Neural cell (in vitro differentiated cells): ENCODE results near the gene CEP192.

Experiments
- EZH2 ChIP-seq: fragments of 200-600, 300-800 bp; shearing (Covaris generic), sonication (generic); IDR thresholded peaks from 2 replicates; pipeline ENCODE4 v1.6.1; 2014; ENCODE audit warnings: antibody characterized with exemption, low read length, borderline replicate concordance, mild to moderate bottlenecking; ENCODE audit not compliant: insufficient read depth, poor library complexity, severe bottlenecking
- SMC3 ChIP-seq: fragments of 450-650 bp; conservative IDR thresholded peaks from 2 replicates; pipeline ENCODE4 v1.6.1; 2014; ENCODE audit warnings: antibody characterized with exemption, mild to moderate bottlenecking, moderate library complexity; ENCODE audit not compliant: poor library complexity
- TF ChIP-seq, protein P1 (sequence below): fragments of 450-650 bp; IDR thresholded peaks from 2 replicates; pipeline ENCODE4 v1.5.1; 2014; ENCODE audit warnings: antibody characterized with exemption, mild to moderate bottlenecking, moderate library complexity; ENCODE audit not compliant: poor library complexity, severe bottlenecking
- TF ChIP-seq, protein P2 (sequence below): IDR thresholded peaks from 2 replicates; pipeline ENCODE4 v1.6.1; 2012; ENCODE audit warnings: borderline replicate concordance

DNA sequence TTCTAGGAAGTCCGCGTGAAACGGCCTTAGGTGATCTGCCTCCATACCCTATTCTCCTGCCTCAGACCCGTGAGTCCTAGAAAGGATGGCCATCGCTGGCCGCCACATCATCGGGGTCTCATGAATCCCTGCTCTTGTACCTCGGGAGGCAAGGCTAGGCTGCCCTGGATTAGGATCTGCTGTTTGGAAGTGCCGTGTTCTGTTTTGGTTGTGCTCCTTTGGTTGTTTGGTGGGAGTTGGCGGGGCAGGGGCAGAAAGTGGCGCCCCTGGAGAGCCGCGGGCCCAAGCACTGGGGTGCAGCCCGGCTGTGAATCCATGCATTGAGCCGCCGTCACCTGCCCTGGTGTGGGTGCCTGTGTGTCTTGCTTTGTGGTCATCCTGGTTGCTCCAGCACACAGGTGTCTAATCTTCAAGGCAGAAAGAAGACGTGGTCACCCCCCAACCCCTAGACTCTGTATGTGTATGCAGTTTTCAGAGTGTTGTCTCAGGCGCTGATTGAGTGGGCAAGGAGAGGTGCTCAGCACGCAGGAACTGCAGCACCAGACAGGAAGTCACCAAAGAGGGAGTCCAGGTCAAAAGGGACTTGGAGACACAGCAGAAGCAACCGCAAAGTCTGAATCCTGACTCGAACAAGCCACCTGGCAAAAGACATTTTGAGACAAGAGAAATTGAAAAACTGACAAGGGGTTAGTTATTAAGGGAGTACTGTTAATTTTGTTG, 147.4 kb downstream of the CEP192 start:
- TF ChIP-seq, protein P1, sequence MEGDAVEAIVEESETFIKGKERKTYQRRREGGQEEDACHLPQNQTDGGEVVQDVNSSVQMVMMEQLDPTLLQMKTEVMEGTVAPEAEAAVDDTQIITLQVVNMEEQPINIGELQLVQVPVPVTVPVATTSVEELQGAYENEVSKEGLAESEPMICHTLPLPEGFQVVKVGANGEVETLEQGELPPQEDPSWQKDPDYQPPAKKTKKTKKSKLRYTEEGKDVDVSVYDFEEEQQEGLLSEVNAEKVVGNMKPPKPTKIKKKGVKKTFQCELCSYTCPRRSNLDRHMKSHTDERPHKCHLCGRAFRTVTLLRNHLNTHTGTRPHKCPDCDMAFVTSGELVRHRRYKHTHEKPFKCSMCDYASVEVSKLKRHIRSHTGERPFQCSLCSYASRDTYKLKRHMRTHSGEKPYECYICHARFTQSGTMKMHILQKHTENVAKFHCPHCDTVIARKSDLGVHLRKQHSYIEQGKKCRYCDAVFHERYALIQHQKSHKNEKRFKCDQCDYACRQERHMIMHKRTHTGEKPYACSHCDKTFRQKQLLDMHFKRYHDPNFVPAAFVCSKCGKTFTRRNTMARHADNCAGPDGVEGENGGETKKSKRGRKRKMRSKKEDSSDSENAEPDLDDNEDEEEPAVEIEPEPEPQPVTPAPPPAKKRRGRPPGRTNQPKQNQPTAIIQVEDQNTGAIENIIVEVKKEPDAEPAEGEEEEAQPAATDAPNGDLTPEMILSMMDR, result no peak
- no peak for TF ChIP-seq SMC3
- no peak for TF ChIP-seq EZH2
- TF ChIP-seq, protein P2, sequence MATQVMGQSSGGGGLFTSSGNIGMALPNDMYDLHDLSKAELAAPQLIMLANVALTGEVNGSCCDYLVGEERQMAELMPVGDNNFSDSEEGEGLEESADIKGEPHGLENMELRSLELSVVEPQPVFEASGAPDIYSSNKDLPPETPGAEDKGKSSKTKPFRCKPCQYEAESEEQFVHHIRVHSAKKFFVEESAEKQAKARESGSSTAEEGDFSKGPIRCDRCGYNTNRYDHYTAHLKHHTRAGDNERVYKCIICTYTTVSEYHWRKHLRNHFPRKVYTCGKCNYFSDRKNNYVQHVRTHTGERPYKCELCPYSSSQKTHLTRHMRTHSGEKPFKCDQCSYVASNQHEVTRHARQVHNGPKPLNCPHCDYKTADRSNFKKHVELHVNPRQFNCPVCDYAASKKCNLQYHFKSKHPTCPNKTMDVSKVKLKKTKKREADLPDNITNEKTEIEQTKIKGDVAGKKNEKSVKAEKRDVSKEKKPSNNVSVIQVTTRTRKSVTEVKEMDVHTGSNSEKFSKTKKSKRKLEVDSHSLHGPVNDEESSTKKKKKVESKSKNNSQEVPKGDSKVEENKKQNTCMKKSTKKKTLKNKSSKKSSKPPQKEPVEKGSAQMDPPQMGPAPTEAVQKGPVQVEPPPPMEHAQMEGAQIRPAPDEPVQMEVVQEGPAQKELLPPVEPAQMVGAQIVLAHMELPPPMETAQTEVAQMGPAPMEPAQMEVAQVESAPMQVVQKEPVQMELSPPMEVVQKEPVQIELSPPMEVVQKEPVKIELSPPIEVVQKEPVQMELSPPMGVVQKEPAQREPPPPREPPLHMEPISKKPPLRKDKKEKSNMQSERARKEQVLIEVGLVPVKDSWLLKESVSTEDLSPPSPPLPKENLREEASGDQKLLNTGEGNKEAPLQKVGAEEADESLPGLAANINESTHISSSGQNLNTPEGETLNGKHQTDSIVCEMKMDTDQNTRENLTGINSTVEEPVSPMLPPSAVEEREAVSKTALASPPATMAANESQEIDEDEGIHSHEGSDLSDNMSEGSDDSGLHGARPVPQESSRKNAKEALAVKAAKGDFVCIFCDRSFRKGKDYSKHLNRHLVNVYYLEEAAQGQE, result no peak
